ENCODE data around the gene TMEM132A.

DNA sequence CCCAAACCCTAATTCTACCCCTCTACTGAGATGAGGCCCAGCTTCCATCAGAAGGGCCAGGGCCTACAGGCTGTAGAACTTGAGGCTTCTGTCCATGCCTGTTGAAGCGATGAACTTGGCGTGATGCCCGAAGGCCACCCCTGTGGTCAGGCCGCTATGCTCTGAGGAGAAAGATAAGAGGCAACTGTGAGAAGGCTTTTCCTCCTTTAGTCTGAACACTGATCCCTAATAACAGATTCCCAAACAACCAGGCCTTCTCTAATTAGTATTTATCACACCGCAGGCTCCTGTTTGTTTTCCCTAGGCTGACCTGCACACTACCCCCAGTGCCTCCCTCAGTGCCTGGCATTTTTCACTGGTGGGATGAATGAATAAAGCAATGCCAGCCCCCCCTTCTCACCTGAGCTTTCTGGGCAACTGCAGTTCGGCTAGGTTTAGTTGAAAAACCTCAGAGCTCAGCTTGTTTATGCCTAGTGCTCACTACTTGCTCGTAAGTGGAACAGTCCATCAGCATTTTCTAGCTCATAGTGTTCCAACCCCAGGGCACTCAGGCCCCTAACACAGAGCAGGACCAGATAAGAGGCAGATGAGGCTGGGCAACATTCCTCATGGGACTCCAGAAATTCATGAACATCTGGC is 33.0 kb upstream of the TMEM132A start:
- TF ChIP-seq GABPA (IDR thresholded peaks at IDR 0.05 in 1 of 2, conservative IDR thresholded peaks at IDR 0.05 in 1 of 2) = no peak
- no peak for TF ChIP-seq RAD21 (IDR thresholded peaks at IDR 0.05)
- no peak for TF ChIP-seq TAF1 (conservative IDR thresholded peaks at IDR 0.05)
- TF ChIP-seq, protein P1, sequence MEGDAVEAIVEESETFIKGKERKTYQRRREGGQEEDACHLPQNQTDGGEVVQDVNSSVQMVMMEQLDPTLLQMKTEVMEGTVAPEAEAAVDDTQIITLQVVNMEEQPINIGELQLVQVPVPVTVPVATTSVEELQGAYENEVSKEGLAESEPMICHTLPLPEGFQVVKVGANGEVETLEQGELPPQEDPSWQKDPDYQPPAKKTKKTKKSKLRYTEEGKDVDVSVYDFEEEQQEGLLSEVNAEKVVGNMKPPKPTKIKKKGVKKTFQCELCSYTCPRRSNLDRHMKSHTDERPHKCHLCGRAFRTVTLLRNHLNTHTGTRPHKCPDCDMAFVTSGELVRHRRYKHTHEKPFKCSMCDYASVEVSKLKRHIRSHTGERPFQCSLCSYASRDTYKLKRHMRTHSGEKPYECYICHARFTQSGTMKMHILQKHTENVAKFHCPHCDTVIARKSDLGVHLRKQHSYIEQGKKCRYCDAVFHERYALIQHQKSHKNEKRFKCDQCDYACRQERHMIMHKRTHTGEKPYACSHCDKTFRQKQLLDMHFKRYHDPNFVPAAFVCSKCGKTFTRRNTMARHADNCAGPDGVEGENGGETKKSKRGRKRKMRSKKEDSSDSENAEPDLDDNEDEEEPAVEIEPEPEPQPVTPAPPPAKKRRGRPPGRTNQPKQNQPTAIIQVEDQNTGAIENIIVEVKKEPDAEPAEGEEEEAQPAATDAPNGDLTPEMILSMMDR (IDR thresholded peaks at IDR 0.05; ENCODE audit: low read depth, low read length, missing input control) = no peak
